ENCODE data around the gene EDIL3.
"Not testable (repeated sequence)": the region's sequence is repeated elsewhere in the genome, so short reads cannot be mapped to it uniquely, and the experiment has no call there.

Gene EDIL3

GRCh38 chr5:84378420-84378819 is 6.3 kb downstream of the EDIL3 start:
- no peak for DNase-seq (ENCODE audit: low spot score)

- no peak for DNase-seq (ENCODE audit: low spot score)
Observed at GRCh38 chr5:84376346-84376745, 8.3 kb downstream of the EDIL3 start.

GRCh38 chr5:84374568-84374967 is 10.1 kb downstream of the EDIL3 start:
- no peak for DNase-seq (ENCODE audit: low spot score)

- no peak for DNase-seq (ENCODE audit: low spot score)
Observed at GRCh38 chr5:84373506-84373905, 11.2 kb downstream of the EDIL3 start.

- no peak for DNase-seq (ENCODE audit: low spot score)
Observed at GRCh38 chr5:84372066-84372695, 12.5 kb downstream of the EDIL3 start.

GRCh38 chr5:84370176-84370575 is 14.5 kb downstream of the EDIL3 start:
- no peak for DNase-seq (ENCODE audit: low spot score)

GRCh38 chr5:84364043-84364442 is 20.6 kb downstream of the EDIL3 start:
- no peak for DNase-seq (ENCODE audit: low spot score)

GRCh38 chr5:84362061-84362720 is 22.5 kb downstream of the EDIL3 start:
- no peak for DNase-seq (ENCODE audit: low spot score)

GRCh38 chr5:84361572-84361971 is 23.1 kb downstream of the EDIL3 start:
- DNase-seq (ENCODE audit: low spot score), result no peak

GRCh38 chr5:84360056-84360455 is 24.6 kb downstream of the EDIL3 start:
- no peak for DNase-seq (ENCODE audit: low spot score)

- DNase-seq (ENCODE audit: low spot score), result no peak
Observed at GRCh38 chr5:84354101-84354500, 30.6 kb downstream of the EDIL3 start.

GRCh38 chr5:84344788-84345187 is 39.9 kb downstream of the EDIL3 start:
- no peak for DNase-seq (ENCODE audit: low spot score)

- DNase-seq (ENCODE audit: low spot score), result no peak
Observed at GRCh38 chr5:84343171-84343570, 41.5 kb downstream of the EDIL3 start.

- no peak for DNase-seq (ENCODE audit: low spot score)
Observed at GRCh38 chr5:84332106-84332505, 52.6 kb downstream of the EDIL3 start.

- DNase-seq (ENCODE audit: low spot score), result no peak
Observed at GRCh38 chr5:84327591-84327990, 57.1 kb downstream of the EDIL3 start.

- no peak for DNase-seq (ENCODE audit: low spot score)
Observed at GRCh38 chr5:84322646-84323045, 62.0 kb downstream of the EDIL3 start.

- DNase-seq (ENCODE audit: low spot score), result not testable (repeated sequence)
Observed at GRCh38 chr5:84317826-84318225, 66.9 kb downstream of the EDIL3 start.

GRCh38 chr5:84312280-84312679 is 72.4 kb downstream of the EDIL3 start:
- not testable (repeated sequence) for DNase-seq (ENCODE audit: low spot score)

- DNase-seq (ENCODE audit: low spot score), result not testable (repeated sequence)
Observed at GRCh38 chr5:84309850-84310249, 74.8 kb downstream of the EDIL3 start.

GRCh38 chr5:84306601-84307000 is 78.1 kb downstream of the EDIL3 start:
- no peak for DNase-seq (ENCODE audit: low spot score)

GRCh38 chr5:84304599-84304998 is 80.1 kb downstream of the EDIL3 start:
- no peak for DNase-seq (ENCODE audit: low spot score)

GRCh38 chr5:84303315-84303714 is 81.4 kb downstream of the EDIL3 start:
- DNase-seq (ENCODE audit: low spot score), result no peak

- no peak for DNase-seq (ENCODE audit: low spot score)
Observed at GRCh38 chr5:84301535-84301934, 83.1 kb downstream of the EDIL3 start.

GRCh38 chr5:84299959-84300358 is 84.7 kb downstream of the EDIL3 start:
- no peak for DNase-seq (ENCODE audit: low spot score)

Data from activated CD4-positive, alpha-beta T cell treated with anti-CD3 and anti-CD28 coated beads, Interleukin-2, Interleukin-4, amounts not matched to agents 100 ng/mL and 50 ng/mL, durations not matched to agents 16 hours and 8 hours (primary cell).